K562 (cell line): ENCODE measurements around the gene SHISAL1. TPM values are rescaled to one million over a fixed set of nuclear protein-coding genes. Genes with fewer than 3 reads are reported as not detected.

Source experiments
- ATAC-seq: fragments of 200-7000 bp; cut with Tn5 transposase; 3 replicates; pipeline ENCODE4 v1.9.1; 2020; ENCODE audit warnings: moderate library complexity
- BruUV-seq: library from RNA; stranded (reverse); fragments of 400-500 nt; replicated peaks from 2 replicates; lab custom pipeline; 2021; lab: Mats Ljungman, UMichigan
- CTCF ChIA-PET: fragments of 300-600 bp; formaldehyde crosslinking; extraction: SDS; loops from one replicate; lab custom pipeline; 2021; ENCODE audit warnings: low intra/inter-chr PET ratio; lab: Yijun Ruan, JAX
- POLR2A ChIA-PET: fragments of 300-600, 350-650 bp; sonication (Branson Sonifier 250); formaldehyde crosslinking; extraction: SDS; loops from one replicate; lab custom pipeline; 2021; ENCODE audit warnings: antibody characterized with exemption, inconsistent platforms; lab: Yijun Ruan, JAX
- DNase-seq, 4 experiments: peaks; one replicate each; pipeline versions ENCODE4 v3.0.0 to v3.0.0-alpha.2; 2011 to 2018; ENCODE audit warnings: low spot score in 3 of 4, mixed read lengths in 3 of 4; ENCODE audit errors: extremely low read depth in 1 of 4
- FAIRE-seq: peaks from 2 replicates; lab custom pipeline; 2011; peaks lifted over from hg19 to GRCh38; lab: Jason Lieb, UNC
- H2AFZ ChIP-seq: 2 replicates; pipeline ENCODE4 v1.6.0; 2011; ENCODE audit warnings: low read depth, low read length, control low read depth, inconsistent platforms
- H3K27ac ChIP-seq: fragments of 200-600 bp; 3 replicates; pipeline ENCODE4 v1.8.0; 2011; ENCODE audit warnings: low read depth, mild to moderate bottlenecking, control low read depth, inconsistent platforms, low read length, moderate library complexity, mixed read lengths; ENCODE audit errors: extremely low read depth
- H3K27me3 ChIP-seq, 2 experiments: fragments of 300-600 bp in 1 of 2; 2 replicates in 1 of 2; 3 replicates in 1 of 2; pipeline versions ENCODE4 v1.6.0 to v1.8.0; 2011; ENCODE audit warnings: inconsistent platforms in 2 of 2, low read length in 2 of 2, mild to moderate bottlenecking in 1 of 2, mixed read lengths in 1 of 2, moderate library complexity in 1 of 2; ENCODE audit not compliant: control insufficient read depth in 2 of 2, insufficient read depth in 2 of 2
- H3K36me3 ChIP-seq: fragments of 300-600 bp; 3 replicates; pipeline ENCODE4 v1.8.0; 2011; ENCODE audit warnings: mild to moderate bottlenecking, low read length, inconsistent platforms; ENCODE audit not compliant: control insufficient read depth, insufficient read depth
- H3K4me1 ChIP-seq, 2 experiments: fragments of 200-600 bp in 1 of 2; replicated peaks in 1 of 2; 2 replicates in 1 of 2; 3 replicates in 1 of 2; pipeline versions ENCODE4 v1.5.1 to v1.8.0; 2011; ENCODE audit warnings: inconsistent platforms in 2 of 2, low read length in 2 of 2, mild to moderate bottlenecking in 1 of 2, mixed read lengths in 1 of 2, moderate library complexity in 1 of 2; ENCODE audit not compliant: control insufficient read depth in 2 of 2, insufficient read depth in 2 of 2
- H3K4me2 ChIP-seq: 2 replicates; pipeline ENCODE4 v1.6.1; 2011; ENCODE audit warnings: low read length, control low read depth, inconsistent platforms, mixed read lengths; ENCODE audit not compliant: insufficient read depth
- H3K4me3 ChIP-seq: fragments of 200-600 bp; sonication (generic), shearing (Covaris generic); 2 replicates; pipeline ENCODE4 v1.5.1; 2016; ENCODE audit warnings: control low read depth, inconsistent platforms
- H3K79me2 ChIP-seq: fragments of 200-600 bp; 3 replicates; pipeline ENCODE4 v1.8.0; 2011; ENCODE audit warnings: low read length, inconsistent platforms; ENCODE audit not compliant: control insufficient read depth, insufficient read depth
- H3K9ac ChIP-seq, 2 experiments: 2 replicates each; pipeline versions ENCODE4 v1.6.0 to v1.6.1; 2011; ENCODE audit warnings: low read depth in 2 of 2, low read length in 2 of 2, control low read depth in 1 of 2, inconsistent platforms in 1 of 2, mild to moderate bottlenecking in 1 of 2, mixed read lengths in 1 of 2; ENCODE audit not compliant: insufficient read depth in 1 of 2
- H3K9me1 ChIP-seq: one replicate; pipeline ENCODE4 v1.6.0; 2011; ENCODE audit warnings: inconsistent platforms, mild to moderate bottlenecking, low read length, moderate library complexity; ENCODE audit not compliant: control insufficient read depth, insufficient read depth
- H3K9me3 ChIP-seq: replicated peaks from 2 replicates; pipeline ENCODE4 v1.5.1; 2011; ENCODE audit warnings: low read depth, low read length, inconsistent platforms; ENCODE audit not compliant: control insufficient read depth, insufficient read depth
- H4K20me1 ChIP-seq: replicated peaks from 2 replicates; pipeline ENCODE4 v1.6.1; 2011; ENCODE audit warnings: low read length, inconsistent platforms, mixed read lengths; ENCODE audit not compliant: control insufficient read depth, insufficient read depth
- CXXC5 ChIP-seq: fragments of 250-450 bp; sonication (Bioruptor Pico); IDR thresholded peaks from 2 replicates; pipeline ENCODE4 v1.8.0; 2022; ENCODE audit warnings: inconsistent platforms, mild to moderate bottlenecking, moderate library complexity
- HDAC6 ChIP-seq: IDR thresholded peaks from 2 replicates; pipeline ENCODE4 v1.6.1; 2012; ENCODE audit warnings: low read depth, mild to moderate bottlenecking, control low read depth, inconsistent platforms, low read length, moderate library complexity
- MTA3 ChIP-seq: fragments of 450-650 bp; formaldehyde crosslinking; IDR thresholded peaks from 2 replicates; pipeline ENCODE4 v1.6.1; 2017; ENCODE audit warnings: mild to moderate bottlenecking, borderline replicate concordance
- SMAD1 ChIP-seq: fragments of 150-350 bp; IDR thresholded peaks from 2 replicates; pipeline ENCODE4 v1.6.1; 2014; ENCODE audit warnings: low read length, low read depth; ENCODE audit not compliant: partially characterized antibody
- ZBTB9 ChIP-seq: fragments of 450-650 bp; formaldehyde crosslinking; IDR thresholded peaks from 2 replicates; pipeline ENCODE4 v1.4.0; 2020; ENCODE audit warnings: mild to moderate bottlenecking, moderate library complexity
- ZNF232 ChIP-seq: sonication (generic); formaldehyde crosslinking; IDR thresholded peaks from 2 replicates; pipeline ENCODE4 v1.8.0; 2022; ENCODE audit warnings: mild to moderate bottlenecking, missing genetic modification reagents
- WGBS: fragments of 100-300 bp; shearing (Covaris generic); methylation state at CpG from one replicate; pipeline ENCODE4 v1.1.6; 2016; ENCODE audit warnings: low coverage, mixed read lengths; ENCODE audit not compliant: insufficient coverage; ENCODE audit errors: missing lambda C conversion rate; 5-methylcytosine and 5-hydroxymethylcytosine counted together
- in situ Hi-C: fragments of 300-500 bp; cut with MboI; formaldehyde crosslinking; loops from 4 replicates; pipeline ENCODE4 v1.15.0; 2018; ENCODE audit warnings: inconsistent platforms, mixed read lengths
- intact Hi-C: fragments of 100-400 bp; cut with micrococcal nuclease; formaldehyde crosslinking; loops from 2 replicates; pipeline ENCODE4 v1.14.2; 2022
- polyA plus RNA-seq, 8 experiments: library from polyadenylated mRNA; depleted of rRNA in 4 of 8; stranded (reverse) in 5 of 8; unstranded in 3 of 8; fragments of >200 nt; fragmentation: Nextera tagmentation in 2 of 8; fragmentation: Illumina TruSeq in 1 of 8; extraction: Ambion mirVana in 2 of 8; extraction: Trizol in 1 of 8; gene quantifications; 2 replicates each; pipeline versions ENCODE4 v1.2.1 to v1.2.3, GENCODE V29; 2011 to 2014; ENCODE audit warnings: inconsistent platforms in 1 of 8, missing spikeins in 1 of 8
- total RNA-seq, 7 experiments: library from RNA; depleted of rRNA in 6 of 7; stranded (reverse); fragments of >200 nt in 6 of 7; fragmentation: Illumina TruSeq in 2 of 7; extraction: Trizol in 2 of 7; gene quantifications; 2 replicates each; pipeline versions ENCODE4 v1.2.1 to v1.2.3, GENCODE V29; 2011 to 2021; ENCODE audit warnings: low replicate concordance in 1 of 7
- TF ChIP-seq, protein P1 (sequence below), 2 experiments: fragments of 450-650 bp; conservative IDR thresholded peaks; 2 replicates each; pipeline ENCODE4 v1.6.1; 2017; ENCODE audit warnings: mild to moderate bottlenecking in 2 of 2, moderate library complexity in 2 of 2
- TF ChIP-seq, protein P2 (sequence below): sonication (generic); formaldehyde crosslinking; IDR thresholded peaks from 2 replicates; pipeline ENCODE4 v1.9.0; 2022; ENCODE audit warnings: mild to moderate bottlenecking, missing genetic modification reagents

Gene SHISAL1
- total and polyA plus RNA-seq, 9 of the 15 experiments (the other 6 are each of a cell fraction or from before 2014, with no cell fraction given): not detected

DNA sequence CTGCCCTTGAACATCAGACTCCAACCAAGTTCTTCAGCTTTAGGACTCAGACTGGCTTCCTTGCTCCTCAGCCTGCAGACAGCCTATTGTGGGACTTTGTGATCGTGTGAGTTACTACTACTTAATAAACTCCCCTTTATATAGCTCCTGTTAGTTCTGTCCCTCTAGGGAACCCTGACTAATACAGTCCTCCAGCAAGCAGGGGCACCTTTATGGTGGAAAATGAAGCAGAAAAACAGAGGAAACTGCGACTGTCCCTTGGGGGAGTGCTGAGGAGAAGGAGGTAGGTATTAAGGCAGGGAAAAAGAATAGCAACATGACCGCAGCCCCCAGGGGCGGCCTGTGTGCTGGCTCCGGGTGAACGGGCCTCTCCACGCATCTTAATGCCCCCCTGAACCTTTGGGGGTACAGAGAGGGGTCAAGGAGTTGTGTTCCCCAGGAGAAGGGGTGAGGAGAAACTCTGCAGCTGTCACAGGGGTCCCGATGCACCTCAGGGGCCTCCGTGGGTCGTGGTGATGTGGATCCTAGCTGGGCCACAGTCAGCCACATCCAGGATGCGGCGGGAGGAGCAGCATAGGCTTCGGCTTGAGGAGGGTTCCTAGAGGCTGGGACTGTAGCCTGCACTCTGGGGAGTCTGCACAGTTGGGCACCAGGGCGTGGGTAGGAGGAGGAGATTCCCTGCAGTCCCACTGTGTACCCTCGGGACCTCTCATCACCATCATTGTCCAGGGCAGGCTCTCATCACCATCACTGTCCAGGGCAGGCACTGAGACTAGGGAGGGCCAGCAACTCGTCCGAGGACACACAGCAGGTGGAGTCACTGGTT, 34.3 kb downstream of the SHISAL1 start:
- Histone ChIP-seq H3K36me3 (no peaks in the 10 kb centered on the region), H3K4me2 (no peak overlapping the region), H3K9me1 (no peaks in the 10 kb centered on the region), H3K4me1 (no peaks in the 10 kb centered on the region), H3K27ac (no peak overlapping the region), H3K9ac (no peak overlapping the region), H3K9me3 (no peaks in the 10 kb centered on the region), H3K4me3 (no peak overlapping the region), H4K20me1 (0 out of 2 replicates have a peak, but pooled peaks cover 5% of the 10 kb centered on the region), H2AFZ (no peak overlapping the region), H3K27me3 (peaks cover 15 to 63% of the 10 kb centered on the region in 2 experiments; a peak in 4 of 5 replicates), H3K79me2 (no peaks in the 10 kb centered on the region)
- no peak for FAIRE-seq
- 0% methylated on average over 13 of the region's 17 CpGs for WGBS
- no peak for ATAC-seq
- no TSS peak for BruUV-seq
- intact Hi-C loops (no loop called here), in situ Hi-C loops (no loop called here)
- CTCF ChIA-PET: no interaction called here
- POLR2A ChIA-PET: interaction anchor here (1.1 kb wide), 1 partner anchor 11 kb away, joined by 4 read pairs; no protein-coding TSS in a partner anchor
- DNase-seq: no peak
- TF ChIP-seq ZNF232 (CRISPR knock-in tag) (no peak), MTA3 (no peak), HDAC6 (no peak), ZBTB9 (CRISPR knock-in tag) (no peak), CXXC5 (no peak), SMAD1 (no peak)
- TF ChIP-seq, protein P1, sequence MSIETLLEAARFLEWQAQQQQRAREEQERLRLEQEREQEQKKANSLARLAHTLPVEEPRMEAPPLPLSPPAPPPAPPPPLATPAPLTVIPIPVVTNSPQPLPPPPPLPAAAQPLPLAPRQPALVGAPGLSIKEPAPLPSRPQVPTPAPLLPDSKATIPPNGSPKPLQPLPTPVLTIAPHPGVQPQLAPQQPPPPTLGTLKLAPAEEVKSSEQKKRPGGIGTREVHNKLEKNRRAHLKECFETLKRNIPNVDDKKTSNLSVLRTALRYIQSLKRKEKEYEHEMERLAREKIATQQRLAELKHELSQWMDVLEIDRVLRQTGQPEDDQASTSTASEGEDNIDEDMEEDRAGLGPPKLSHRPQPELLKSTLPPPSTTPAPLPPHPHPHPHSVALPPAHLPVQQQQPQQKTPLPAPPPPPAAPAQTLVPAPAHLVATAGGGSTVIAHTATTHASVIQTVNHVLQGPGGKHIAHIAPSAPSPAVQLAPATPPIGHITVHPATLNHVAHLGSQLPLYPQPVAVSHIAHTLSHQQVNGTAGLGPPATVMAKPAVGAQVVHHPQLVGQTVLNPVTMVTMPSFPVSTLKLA (conservative IDR thresholded peaks at IDR 0.05): no peak
- TF ChIP-seq, protein P2, sequence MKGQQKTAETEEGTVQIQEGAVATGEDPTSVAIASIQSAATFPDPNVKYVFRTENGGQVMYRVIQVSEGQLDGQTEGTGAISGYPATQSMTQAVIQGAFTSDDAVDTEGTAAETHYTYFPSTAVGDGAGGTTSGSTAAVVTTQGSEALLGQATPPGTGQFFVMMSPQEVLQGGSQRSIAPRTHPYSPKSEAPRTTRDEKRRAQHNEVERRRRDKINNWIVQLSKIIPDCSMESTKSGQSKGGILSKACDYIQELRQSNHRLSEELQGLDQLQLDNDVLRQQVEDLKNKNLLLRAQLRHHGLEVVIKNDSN (CRISPR knock-in tag): no peak
